Stimulated activated effector memory CD8-positive, alpha-beta T cell treated with anti-CD3 and anti-CD28 coated beads, Interleukin-12 subunit alpha, Interleukin-12 subunit beta, amount 100 ng/mL, for 72 hours (primary cell): ENCODE results near the gene MAPK10.
"Not testable (repeated sequence)": the region's sequence is repeated elsewhere in the genome, so short reads cannot be mapped to it uniquely, and the experiment has no call there.

Source experiments
- ATAC-seq: fragments of 150-1000 bp; cut with Tn5 transposase; 2 replicates; pipeline ENCODE4 v1.10.0; 2021
- DNase-seq, 2 donors: peaks; one replicate each; pipeline ENCODE4 v3.0.0; 2021 to 2022; ENCODE audit warnings: low spot score in 2 of 2
- H3K27ac Mint-ChIP-seq: one replicate; pipeline ENCODE4 v1.8.0; 2022; ENCODE audit warnings: mild to moderate bottlenecking, mixed read lengths
- H3K36me3 Mint-ChIP-seq: one replicate; pipeline ENCODE4 v1.8.0; 2022; ENCODE audit warnings: mild to moderate bottlenecking, mixed read lengths
- H3K4me1 Mint-ChIP-seq: one replicate; pipeline ENCODE4 v1.8.0; 2022; ENCODE audit warnings: mixed read lengths
- H3K4me3 Mint-ChIP-seq: one replicate; pipeline ENCODE4 v1.8.0; 2022; ENCODE audit warnings: mild to moderate bottlenecking, mixed read lengths
- H3K9me3 Mint-ChIP-seq: one replicate; pipeline ENCODE4 v1.8.0; 2022; ENCODE audit warnings: mixed read lengths

MAPK10 gene

DNA sequence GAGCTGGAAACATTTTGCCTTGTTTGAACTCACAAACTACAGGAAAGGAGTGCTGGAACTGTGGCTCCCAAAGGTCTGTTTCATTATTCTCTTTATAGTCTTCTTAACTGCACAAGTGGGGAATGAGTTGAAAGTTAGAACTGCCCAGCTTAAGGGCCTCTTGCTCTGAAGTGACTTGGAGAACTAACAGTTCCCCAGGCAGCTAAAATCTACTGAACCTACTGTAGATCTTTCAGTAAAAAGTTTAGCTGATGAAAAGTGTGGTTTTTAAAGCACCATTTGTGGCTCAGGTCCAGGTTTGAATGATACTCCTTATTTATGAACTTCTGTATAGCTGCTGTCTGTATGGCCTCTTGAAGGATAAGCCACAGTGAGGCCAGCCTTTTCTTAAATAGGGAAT lies 353.8 kb downstream of the MAPK10 start:
- no peak for ATAC-seq

GRCh38 chr4:86004030-86004429 lies 355.8 kb downstream of the MAPK10 start:
- Mint-ChIP-seq H3K27ac (no peak overlapping the region), H3K9me3 (peaks cover 7% of the 10 kb centered on the region), H3K36me3 (no peaks in the 10 kb centered on the region), H3K4me1 (no peaks in the 10 kb centered on the region), H3K4me3 (no peak overlapping the region)
- DNase-seq (no peak), ATAC-seq (no peak)

More for the DNA sequence above, 353.8 kb downstream of the MAPK10 start:
- no peak overlapping the region for H3K27ac Mint-ChIP-seq
- no peak overlapping the region for H3K4me3 Mint-ChIP-seq
- no peaks in the 10 kb centered on the region for H3K36me3 Mint-ChIP-seq
- DNase-seq: no peak
- no peaks in the 10 kb centered on the region for H3K4me1 Mint-ChIP-seq
- H3K9me3 Mint-ChIP-seq: peaks cover 7% of the 10 kb centered on the region

- Mint-ChIP-seq H3K4me1 (no peaks in the 10 kb centered on the region), H3K9me3 (peaks cover 10% of the 10 kb centered on the region), H3K27ac (no peak overlapping the region), H3K36me3 (no peaks in the 10 kb centered on the region), H3K4me3 (no peak overlapping the region)
- DNase-seq (no peak), ATAC-seq (no peak)
Observed at GRCh38 chr4:86001591-86001990, 358.3 kb downstream of the MAPK10 start.

GRCh38 chr4:85995361-85995760 lies 364.5 kb downstream of the MAPK10 start:
- no peak overlapping the region for H3K27ac Mint-ChIP-seq
- DNase-seq (no peak), ATAC-seq (peak; percentile 32)
- peaks cover 6% of the 10 kb centered on the region for H3K9me3 Mint-ChIP-seq
- no peak overlapping the region for H3K4me3 Mint-ChIP-seq
- H3K36me3 Mint-ChIP-seq: no peaks in the 10 kb centered on the region
- no peaks in the 10 kb centered on the region for H3K4me1 Mint-ChIP-seq

DNA sequence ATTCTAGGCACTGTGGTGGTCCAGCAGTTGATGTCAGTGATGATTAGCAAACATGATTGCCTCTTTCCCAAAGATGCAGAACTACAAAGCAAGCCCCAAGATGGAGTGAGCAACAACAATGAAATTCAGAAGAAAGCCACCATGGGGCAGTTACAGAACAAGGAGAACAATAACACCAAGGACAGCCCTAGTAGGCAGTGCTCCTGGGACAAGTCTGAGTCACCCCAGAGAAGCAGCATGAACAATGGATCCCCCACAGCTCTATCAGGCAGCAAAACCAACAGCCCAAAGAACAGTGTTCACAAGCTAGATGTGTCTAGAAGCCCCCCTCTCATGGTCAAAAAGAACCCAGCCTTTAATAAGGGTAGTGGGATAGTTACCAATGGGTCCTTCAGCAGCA lies 365.3 kb downstream of the MAPK10 start:
- Mint-ChIP-seq H3K27ac (no peak overlapping the region), H3K4me3 (no peak overlapping the region), H3K4me1 (no peaks in the 10 kb centered on the region), H3K9me3 (peaks cover 6% of the 10 kb centered on the region), H3K36me3 (no peaks in the 10 kb centered on the region)
- ATAC-seq (no peak), DNase-seq (no peak)

- no peak overlapping the region for H3K4me3 Mint-ChIP-seq
- peaks cover 6% of the 10 kb centered on the region for H3K9me3 Mint-ChIP-seq
- H3K36me3 Mint-ChIP-seq: no peaks in the 10 kb centered on the region
- DNase-seq (no peak), ATAC-seq (no peak)
- no peak overlapping the region for H3K27ac Mint-ChIP-seq
- no peaks in the 10 kb centered on the region for H3K4me1 Mint-ChIP-seq
Observed at GRCh38 chr4:85993641-85994040, 366.2 kb downstream of the MAPK10 start.

DNA sequence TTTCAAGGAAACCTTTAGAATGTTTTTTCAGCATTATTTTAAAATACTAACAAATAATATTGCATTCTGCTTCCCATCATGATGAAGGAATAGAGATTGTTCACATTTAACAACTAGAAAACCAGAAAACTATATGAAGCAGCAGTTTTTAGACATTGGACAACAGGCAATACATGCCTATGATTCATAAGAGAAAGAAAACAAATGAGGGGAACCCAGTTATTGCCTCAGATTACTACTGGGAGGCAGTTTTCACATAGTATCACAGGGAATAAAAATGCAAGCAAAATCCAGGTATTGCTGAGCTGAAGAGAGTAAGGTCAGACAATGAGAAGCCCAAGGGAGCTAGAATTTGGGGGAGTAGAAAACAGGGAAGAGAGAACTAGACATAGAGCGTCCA lies 373.6 kb downstream of the MAPK10 start:
- Mint-ChIP-seq H3K36me3 (no peaks in the 10 kb centered on the region), H3K4me1 (no peaks in the 10 kb centered on the region), H3K9me3 (peaks cover 10% of the 10 kb centered on the region), H3K4me3 (no peak overlapping the region), H3K27ac (no peak overlapping the region)
- DNase-seq: no peak
- no peak for ATAC-seq

DNA sequence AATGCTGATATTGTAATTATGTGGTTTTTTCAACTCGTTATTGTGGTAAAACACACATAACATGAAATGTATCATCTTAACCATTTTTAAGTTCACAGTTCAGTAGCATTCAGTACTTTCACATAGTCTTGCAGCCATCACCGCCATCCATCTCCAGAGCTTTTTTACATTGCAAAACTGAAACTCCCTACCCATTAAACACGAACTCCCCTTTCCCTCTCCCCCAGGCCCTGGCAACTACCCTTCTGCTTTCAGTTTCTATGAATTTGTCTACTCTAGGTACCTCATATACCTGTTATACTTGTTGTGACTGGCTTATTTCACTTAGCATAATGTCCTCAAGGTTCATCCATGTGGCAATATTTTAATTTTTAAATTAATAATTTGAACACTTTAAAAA lies 380.6 kb downstream of the MAPK10 start:
- Mint-ChIP-seq H3K27ac (no peak overlapping the region), H3K4me3 (no peak overlapping the region), H3K9me3 (peaks cover 6% of the 10 kb centered on the region), H3K36me3 (no peaks in the 10 kb centered on the region), H3K4me1 (no peaks in the 10 kb centered on the region)
- no peak for ATAC-seq
- no peak for DNase-seq

- Mint-ChIP-seq H3K9me3 (peaks cover 2% of the 10 kb centered on the region), H3K4me1 (no peaks in the 10 kb centered on the region), H3K36me3 (no peaks in the 10 kb centered on the region), H3K4me3 (no peak overlapping the region), H3K27ac (no peak overlapping the region)
- DNase-seq (no peak), ATAC-seq (no peak)
Observed at GRCh38 chr4:85970535-85970934, 389.3 kb downstream of the MAPK10 start.

- Mint-ChIP-seq H3K4me3 (no peak overlapping the region), H3K4me1 (no peaks in the 10 kb centered on the region), H3K36me3 (no peaks in the 10 kb centered on the region), H3K27ac (no peak overlapping the region), H3K9me3 (peaks cover 5% of the 10 kb centered on the region)
- no peak for ATAC-seq
- DNase-seq: no peak
Observed at GRCh38 chr4:85968945-85969819, 390.7 kb downstream of the MAPK10 start.

DNA sequence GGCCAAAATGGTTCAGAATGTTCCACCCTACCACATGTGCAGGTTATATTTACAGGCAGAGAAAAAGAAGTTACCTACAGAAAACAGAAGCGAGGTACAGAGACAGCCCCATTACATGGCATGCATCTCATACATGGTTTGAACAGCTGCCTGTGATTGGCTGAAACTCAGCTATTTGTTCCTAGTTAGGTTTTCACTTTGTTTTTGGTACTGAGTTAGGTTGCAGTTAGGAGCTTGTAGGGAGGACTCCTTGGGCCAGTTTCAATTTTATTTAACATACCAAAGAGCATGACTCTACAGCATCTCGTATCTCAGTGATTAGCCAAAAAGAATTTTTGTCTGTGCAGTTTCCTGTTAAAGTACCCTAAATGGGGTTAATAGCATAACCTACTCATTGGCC lies 392.0 kb downstream of the MAPK10 start:
- no peak for ATAC-seq

GRCh38 chr4:85966373-85966772 lies 393.5 kb downstream of the MAPK10 start:
- Mint-ChIP-seq H3K4me1 (no peaks in the 10 kb centered on the region), H3K27ac (no peak overlapping the region), H3K36me3 (no peaks in the 10 kb centered on the region), H3K4me3 (no peak overlapping the region), H3K9me3 (peaks cover 5% of the 10 kb centered on the region)
- no peak for ATAC-seq
- DNase-seq: no peak

More for the DNA sequence above, 392.0 kb downstream of the MAPK10 start:
- Mint-ChIP-seq H3K4me3 (no peak overlapping the region), H3K36me3 (no peaks in the 10 kb centered on the region), H3K27ac (no peak overlapping the region), H3K4me1 (no peaks in the 10 kb centered on the region), H3K9me3 (peaks cover 7% of the 10 kb centered on the region)
- DNase-seq: no peak

DNA sequence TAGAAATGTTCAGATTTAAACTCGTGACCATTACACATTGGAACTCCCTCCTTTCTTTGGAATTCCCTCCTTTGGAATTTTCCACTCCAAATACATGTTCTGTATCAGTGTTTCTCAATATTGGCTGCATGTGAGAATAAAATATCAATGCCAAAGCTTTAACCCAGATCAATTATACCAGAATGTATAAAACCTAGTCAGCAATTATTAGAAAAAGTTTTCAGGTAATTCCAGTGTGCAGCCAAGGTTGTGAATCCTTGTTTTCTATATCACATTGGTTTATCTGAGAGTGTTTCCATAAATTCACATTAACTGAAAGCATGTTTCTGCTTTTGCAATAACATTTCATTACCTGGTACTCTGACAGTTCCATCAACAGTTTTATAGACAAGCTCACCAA lies 394.3 kb downstream of the MAPK10 start:
- ATAC-seq: no peak
- H3K4me3 Mint-ChIP-seq: no peak overlapping the region
- H3K27ac Mint-ChIP-seq: no peak overlapping the region
- no peak for DNase-seq
- peaks cover 5% of the 10 kb centered on the region for H3K9me3 Mint-ChIP-seq
- no peaks in the 10 kb centered on the region for H3K4me1 Mint-ChIP-seq
- H3K36me3 Mint-ChIP-seq: no peaks in the 10 kb centered on the region

DNA sequence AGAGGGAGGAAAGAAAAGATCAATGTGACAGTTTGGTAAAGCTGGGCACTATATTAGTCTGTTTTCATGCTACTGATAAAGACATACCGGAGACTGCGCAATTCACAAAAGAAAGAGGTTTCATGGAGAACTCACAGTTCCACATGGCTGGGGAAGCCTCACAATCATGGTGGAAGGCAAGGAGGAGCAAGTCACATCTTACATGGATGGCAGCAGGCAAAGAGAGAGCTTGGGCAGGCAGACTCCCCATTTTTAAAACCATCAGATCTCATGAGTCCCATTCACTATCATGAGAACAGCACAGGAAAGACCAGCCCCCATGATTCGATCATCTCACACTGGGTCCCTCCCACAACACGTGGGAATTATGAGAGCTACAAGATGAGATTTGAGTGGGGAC lies 394.8 kb downstream of the MAPK10 start:
- not testable (repeated sequence) for ATAC-seq, H3K36me3 Mint-ChIP-seq, DNase-seq, H3K27ac Mint-ChIP-seq, H3K4me3 Mint-ChIP-seq, H3K4me1 Mint-ChIP-seq, H3K9me3 Mint-ChIP-seq

GRCh38 chr4:85964298-85964697 lies 395.6 kb downstream of the MAPK10 start:
- H3K4me1 Mint-ChIP-seq: no peaks in the 10 kb centered on the region
- peaks cover 5% of the 10 kb centered on the region for H3K9me3 Mint-ChIP-seq
- H3K4me3 Mint-ChIP-seq: no peak overlapping the region
- ATAC-seq (no peak), DNase-seq (no peak)
- no peak overlapping the region for H3K27ac Mint-ChIP-seq
- no peaks in the 10 kb centered on the region for H3K36me3 Mint-ChIP-seq

- DNase-seq (no peak), ATAC-seq (no peak)
- Mint-ChIP-seq H3K27ac (no peak overlapping the region), H3K4me3 (no peak overlapping the region), H3K4me1 (no peaks in the 10 kb centered on the region), H3K36me3 (no peaks in the 10 kb centered on the region), H3K9me3 (peaks cover 5% of the 10 kb centered on the region)
Observed at GRCh38 chr4:85963231-85963630, 396.6 kb downstream of the MAPK10 start.
